Activated T-cell treated with anti-CD3 and anti-CD28 coated beads, Interleukin-2, amount 50 U/mL, for 24 hours (primary cell): ENCODE results near the gene TRIP4.

Experiments used
- DNase-seq: peaks from one replicate; pipeline ENCODE4 v3.0.0-alpha.2; 2020
- H3K27ac Mint-ChIP-seq: 2 replicates; pipeline ENCODE4 v1.8.0; 2020; ENCODE audit warnings: mild to moderate bottlenecking, mixed read lengths
- H3K27me3 Mint-ChIP-seq: 2 replicates; pipeline ENCODE4 v1.8.0; 2020; ENCODE audit warnings: mixed read lengths
- H3K36me3 Mint-ChIP-seq: 2 replicates; pipeline ENCODE4 v1.8.0; 2020; ENCODE audit warnings: low read depth, mixed read lengths
- H3K4me1 Mint-ChIP-seq: 2 replicates; pipeline ENCODE4 v1.8.0; 2020; ENCODE audit warnings: low read depth, mixed read lengths
- H3K4me3 Mint-ChIP-seq: 2 replicates; pipeline ENCODE4 v1.8.0; 2020; ENCODE audit warnings: mild to moderate bottlenecking, moderate library complexity, mixed read lengths
- H3K9me3 Mint-ChIP-seq: 2 replicates; pipeline ENCODE4 v1.8.0; 2020; ENCODE audit warnings: mixed read lengths

The TRIP4 gene

DNA sequence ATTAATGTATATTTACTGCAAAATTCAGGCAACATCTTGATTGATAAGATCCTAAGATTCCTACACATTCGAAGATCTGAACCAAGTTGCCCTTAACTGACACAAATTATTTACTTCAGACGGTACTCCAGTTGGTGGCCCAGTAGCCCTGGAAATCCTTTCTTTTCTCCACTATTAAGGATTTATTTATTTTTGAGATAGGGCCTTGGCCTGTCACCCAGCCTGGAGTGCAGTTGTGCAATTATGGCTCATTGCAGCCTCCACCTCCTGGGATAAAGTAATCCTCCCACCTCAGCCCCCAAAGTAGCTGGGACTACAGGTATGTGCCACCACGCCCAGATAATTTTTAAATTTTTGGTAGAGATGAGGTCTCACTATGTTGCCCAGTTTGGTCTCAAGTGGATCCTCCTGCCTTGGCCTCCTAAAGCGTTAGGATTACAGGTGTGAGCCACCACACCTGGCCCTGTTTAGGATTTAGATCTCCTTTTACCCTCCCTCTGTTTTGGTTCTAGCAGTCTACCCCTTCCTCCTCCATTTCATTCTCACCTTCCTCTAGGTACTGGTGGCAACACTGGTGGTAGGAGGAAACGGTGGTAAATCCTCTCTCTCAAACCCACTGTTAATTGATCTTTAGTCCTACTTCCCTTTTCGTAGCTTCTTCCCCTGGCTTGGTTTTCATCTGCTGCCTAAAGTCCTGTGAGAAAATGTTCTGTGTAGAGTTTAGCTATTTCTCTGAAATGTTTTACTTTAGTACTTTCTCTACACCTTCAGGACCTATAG is 60.1 kb downstream of the TRIP4 start:
- Mint-ChIP-seq H3K27ac (peak overlapping the region; percentile 72), H3K9me3 (no peaks in the 10 kb centered on the region), H3K27me3 (no peaks in the 10 kb centered on the region), H3K36me3 (peaks cover 44% of the 10 kb centered on the region), H3K4me1 (peaks cover 53% of the 10 kb centered on the region), H3K4me3 (no peak overlapping the region)
- DNase-seq: no peak

DNA sequence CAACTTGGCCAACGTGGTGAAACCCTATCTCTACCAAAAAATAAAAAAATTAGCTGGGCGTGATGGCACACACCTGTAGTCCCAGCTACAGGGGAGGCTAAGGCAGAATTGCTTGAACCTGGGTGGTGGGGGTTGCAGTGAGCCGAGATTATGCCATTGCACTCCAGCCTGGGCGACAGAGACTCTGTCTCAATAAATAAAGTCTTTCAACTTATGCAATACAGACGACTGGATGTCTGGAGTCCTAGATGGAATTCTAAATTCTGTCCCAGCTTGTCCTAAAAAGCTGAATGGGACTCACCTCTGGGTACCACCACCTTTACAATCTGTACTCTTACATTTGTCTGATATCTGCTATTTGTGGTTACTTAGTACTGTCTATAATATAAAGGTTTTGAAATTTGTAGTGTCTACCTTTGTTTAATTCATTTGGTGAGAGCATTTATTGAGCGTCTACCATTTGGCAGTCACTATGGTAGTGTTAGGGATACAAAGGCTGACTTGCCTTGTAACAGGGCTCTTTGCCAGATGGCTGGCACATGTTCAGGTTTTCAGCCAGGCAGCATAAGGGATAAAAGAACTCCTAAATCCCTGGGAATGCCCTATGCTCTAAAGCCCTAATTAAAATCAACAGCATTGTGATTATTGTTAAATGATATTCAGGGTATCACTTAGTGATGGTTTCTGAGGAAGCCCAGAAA is 65.5 kb downstream of the TRIP4 start:
- Mint-ChIP-seq H3K4me1 (peaks cover 51% of the 10 kb centered on the region), H3K36me3 (peaks cover 34% of the 10 kb centered on the region), H3K27me3 (no peaks in the 10 kb centered on the region), H3K4me3 (no peak overlapping the region), H3K27ac (no peak overlapping the region), H3K9me3 (no peaks in the 10 kb centered on the region)
- no peak for DNase-seq

DNA sequence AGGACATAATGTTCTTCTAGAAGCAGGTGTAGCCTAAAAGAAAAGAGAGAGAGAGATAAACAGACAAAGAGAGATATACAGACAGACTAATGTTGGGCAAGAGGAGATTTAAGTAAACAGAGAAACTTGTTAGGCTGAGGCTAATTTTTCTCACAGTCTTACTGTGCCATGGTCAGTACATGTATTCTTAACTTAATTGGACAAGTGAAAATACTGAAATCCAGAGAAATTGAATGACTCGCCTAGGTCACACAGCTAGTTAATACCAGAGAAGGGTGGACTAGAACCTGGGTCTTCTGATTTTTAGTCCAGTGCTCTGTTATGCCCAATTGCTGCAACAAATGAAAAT is 66.0 kb downstream of the TRIP4 start:
- Mint-ChIP-seq H3K36me3 (peaks cover 29% of the 10 kb centered on the region), H3K27me3 (no peaks in the 10 kb centered on the region), H3K4me1 (peaks cover 48% of the 10 kb centered on the region), H3K4me3 (no peak overlapping the region), H3K9me3 (no peaks in the 10 kb centered on the region), H3K27ac (no peak overlapping the region)
- DNase-seq: no peak

- Mint-ChIP-seq H3K27ac (peak overlapping the region; percentile 11), H3K36me3 (peaks cover 25% of the 10 kb centered on the region), H3K9me3 (no peaks in the 10 kb centered on the region), H3K4me1 (peaks cover 51% of the 10 kb centered on the region), H3K27me3 (no peaks in the 10 kb centered on the region), H3K4me3 (no peak overlapping the region)
- DNase-seq: no peak
Observed at GRCh38 chr15:64454282-64454681, 66.6 kb downstream of the TRIP4 start.

DNA sequence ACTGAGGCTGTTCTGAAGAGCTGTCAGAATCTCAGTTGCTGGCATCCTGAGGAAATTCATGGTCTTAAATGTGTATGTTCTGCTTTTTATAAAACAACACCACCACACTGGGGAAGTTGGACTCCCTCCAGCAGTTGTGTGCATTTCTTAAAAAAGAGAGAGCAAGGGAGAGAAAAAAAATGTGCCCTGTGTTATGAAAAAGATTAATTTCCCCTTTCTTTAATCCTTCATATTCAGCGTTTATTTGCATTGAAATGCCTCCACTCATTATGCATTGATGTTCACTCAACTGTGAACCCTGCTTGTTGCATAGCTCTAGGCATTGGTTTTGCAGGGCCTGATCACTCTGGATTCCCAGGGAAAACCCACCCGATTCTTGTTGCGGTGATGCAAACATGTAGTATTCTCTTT is 68.3 kb downstream of the TRIP4 start:
- no peak for DNase-seq
- Mint-ChIP-seq H3K4me1 (peaks cover 53% of the 10 kb centered on the region), H3K4me3 (no peak overlapping the region), H3K27me3 (no peaks in the 10 kb centered on the region), H3K36me3 (peaks cover 16% of the 10 kb centered on the region), H3K27ac (peak overlapping the region; percentile 70), H3K9me3 (no peaks in the 10 kb centered on the region)

- DNase-seq: no peak
- Mint-ChIP-seq H3K9me3 (no peaks in the 10 kb centered on the region), H3K27me3 (no peaks in the 10 kb centered on the region), H3K27ac (peak overlapping the region; percentile 89), H3K36me3 (peaks cover 21% of the 10 kb centered on the region), H3K4me1 (peaks cover 56% of the 10 kb centered on the region), H3K4me3 (no peak overlapping the region)
Observed at GRCh38 chr15:64456634-64457108, 69.0 kb downstream of the TRIP4 start.

GRCh38 chr15:64459066-64459781 is 71.6 kb downstream of the TRIP4 start:
- H3K27ac Mint-ChIP-seq: peak overlapping the region; percentile 97
- H3K4me1 Mint-ChIP-seq: peaks cover 73% of the 10 kb centered on the region
- DNase-seq: no peak
- H3K27me3 Mint-ChIP-seq: no peaks in the 10 kb centered on the region
- peak overlapping the region; percentile 91 for H3K4me3 Mint-ChIP-seq
- H3K36me3 Mint-ChIP-seq: peaks cover 38% of the 10 kb centered on the region
- no peaks in the 10 kb centered on the region for H3K9me3 Mint-ChIP-seq

GRCh38 chr15:64460206-64460723 is 72.6 kb downstream of the TRIP4 start, which contains the start of gene ZNF609:
Gene ZNF609 (plus strand): TSS chr15:64460578. CDS start chr15:64499420, 38,842 bp downstream.
- Mint-ChIP-seq H3K9me3 (no peaks in the 10 kb centered on the region), H3K4me1 (peaks cover 84% of the 10 kb centered on the region), H3K27me3 (no peaks in the 10 kb centered on the region), H3K27ac (peak within 1 kb of the TSS; percentile 97), H3K4me3 (peak within 1 kb of the TSS; percentile 91), H3K36me3 (peaks cover 37% of the 10 kb centered on the region)
- DNase-seq: peak; percentile 97

DNA sequence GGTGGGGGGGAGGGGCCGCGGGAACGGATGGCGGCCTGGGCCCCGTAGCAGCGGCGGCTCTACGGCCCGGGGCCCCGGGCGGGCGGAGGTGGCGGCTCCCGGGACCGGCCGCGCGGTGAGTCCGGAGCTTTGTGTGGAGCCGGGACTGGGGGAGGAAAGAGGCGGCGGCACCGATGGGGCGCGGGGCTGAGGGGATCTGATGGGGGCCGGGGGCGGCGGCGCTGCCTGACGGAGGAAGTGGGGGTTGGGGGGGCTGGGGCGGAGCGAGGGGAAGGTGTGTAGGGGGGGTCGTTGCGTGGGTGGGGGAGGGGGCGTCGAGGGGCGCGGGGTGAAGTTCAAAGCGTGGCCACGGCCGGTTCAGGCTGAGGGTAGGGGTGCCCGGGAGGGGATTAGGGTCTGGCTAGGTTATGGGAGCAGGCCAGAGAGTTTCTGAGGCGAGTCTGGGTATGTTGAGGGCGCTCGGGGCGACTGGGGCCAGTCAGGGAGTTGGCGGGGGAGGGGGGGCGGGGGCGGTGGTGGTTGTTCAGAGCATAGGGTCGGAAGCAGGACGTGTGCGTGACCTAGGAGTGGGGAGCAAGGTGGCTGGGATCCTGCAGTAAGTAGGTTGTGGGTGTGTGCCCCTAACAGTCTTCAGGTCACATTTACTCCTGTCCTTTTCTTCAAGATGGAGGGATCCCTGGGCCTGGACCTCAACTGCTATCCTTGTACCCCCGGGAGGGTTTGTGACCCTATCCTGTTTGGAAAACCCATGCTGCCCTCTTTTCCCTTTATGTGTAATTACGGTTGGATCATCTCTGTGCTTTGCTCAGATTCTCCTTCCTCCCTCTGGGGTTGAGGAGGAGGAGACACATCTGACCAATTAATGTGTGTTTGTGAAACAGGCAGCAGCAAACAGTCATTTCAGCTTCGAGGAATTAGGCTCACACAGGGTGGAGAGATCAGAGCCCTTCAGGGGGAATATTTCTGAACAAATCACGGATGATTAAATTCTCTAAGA is 73.4 kb downstream of the TRIP4 start:
- peaks cover 80% of the 10 kb centered on the region for H3K4me1 Mint-ChIP-seq

GRCh38 chr15:64461721-64462162 is 74.1 kb downstream of the TRIP4 start:
- no peaks in the 10 kb centered on the region for H3K27me3 Mint-ChIP-seq
- H3K36me3 Mint-ChIP-seq: peaks cover 40% of the 10 kb centered on the region
- peak overlapping the region; percentile 83 for H3K4me3 Mint-ChIP-seq
- peak; percentile 46 for DNase-seq
- peak overlapping the region; percentile 91 for H3K27ac Mint-ChIP-seq
- H3K9me3 Mint-ChIP-seq: no peaks in the 10 kb centered on the region
- peaks cover 80% of the 10 kb centered on the region for H3K4me1 Mint-ChIP-seq

More for the DNA sequence above, 73.4 kb downstream of the TRIP4 start:
- no peaks in the 10 kb centered on the region for H3K27me3 Mint-ChIP-seq
- peak; percentile 66 for DNase-seq
- H3K27ac Mint-ChIP-seq: peak overlapping the region; percentile 91
- no peaks in the 10 kb centered on the region for H3K9me3 Mint-ChIP-seq
- H3K36me3 Mint-ChIP-seq: peaks cover 35% of the 10 kb centered on the region
- H3K4me3 Mint-ChIP-seq: peak overlapping the region; percentile 83

- Mint-ChIP-seq H3K36me3 (peaks cover 46% of the 10 kb centered on the region), H3K4me3 (peak overlapping the region; percentile 83), H3K27ac (peak overlapping the region; percentile 91), H3K4me1 (peaks cover 80% of the 10 kb centered on the region), H3K27me3 (no peaks in the 10 kb centered on the region), H3K9me3 (no peaks in the 10 kb centered on the region)
- DNase-seq: no peak
Observed at GRCh38 chr15:64462492-64462891, 74.9 kb downstream of the TRIP4 start.

DNA sequence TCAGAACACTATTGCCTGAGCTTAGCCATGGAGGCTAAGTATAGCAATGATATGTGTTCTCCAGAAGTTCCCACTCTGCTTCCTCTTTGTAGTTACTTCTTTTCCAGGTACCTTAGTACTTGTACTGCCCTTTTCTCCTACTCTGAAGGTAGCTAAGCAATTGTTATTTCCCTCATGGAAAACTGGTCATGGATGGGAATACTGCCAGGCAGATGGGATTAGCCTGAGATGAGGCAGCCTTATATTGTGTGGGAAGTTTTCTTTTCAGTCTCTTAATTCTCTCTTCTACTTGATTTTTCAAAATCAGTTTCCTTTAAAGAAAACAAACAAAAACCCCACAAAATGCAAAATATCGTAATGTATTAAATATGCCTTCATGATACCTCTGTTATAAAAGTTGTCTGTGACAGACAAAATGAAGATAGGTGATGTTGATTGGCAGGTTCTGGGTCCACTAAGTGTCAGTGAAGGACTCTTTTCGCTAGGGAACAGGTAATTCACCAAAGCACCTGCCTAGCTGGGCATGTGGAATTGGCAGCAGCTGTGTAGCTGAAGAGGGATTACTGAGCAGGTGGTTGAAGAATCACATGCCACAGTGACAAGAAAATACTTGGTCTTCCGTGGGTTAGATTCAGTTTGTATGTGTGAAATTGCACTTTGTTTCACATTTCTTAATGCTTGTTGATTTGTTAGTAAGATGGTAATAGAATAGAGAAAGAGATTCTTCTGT is 76.8 kb downstream of the TRIP4 start:
- DNase-seq: no peak
- H3K36me3 Mint-ChIP-seq: peaks cover 60% of the 10 kb centered on the region
- no peaks in the 10 kb centered on the region for H3K27me3 Mint-ChIP-seq
- no peaks in the 10 kb centered on the region for H3K9me3 Mint-ChIP-seq
- H3K4me1 Mint-ChIP-seq: peaks cover 79% of the 10 kb centered on the region
- H3K4me3 Mint-ChIP-seq: peak overlapping the region; percentile 15
- peak overlapping the region; percentile 83 for H3K27ac Mint-ChIP-seq
